ENCODE results near the gene RNU11. TPM values are rescaled to one million over a fixed set of nuclear protein-coding genes. Genes with fewer than 3 reads are reported as not detected.
"Not testable (repeated sequence)": the region's sequence is repeated elsewhere in the genome, so short reads cannot be mapped to it uniquely, and the experiment has no call there.

RNU11 gene
- total and polyA plus RNA-seq, 12 donors: not detected

DNA sequence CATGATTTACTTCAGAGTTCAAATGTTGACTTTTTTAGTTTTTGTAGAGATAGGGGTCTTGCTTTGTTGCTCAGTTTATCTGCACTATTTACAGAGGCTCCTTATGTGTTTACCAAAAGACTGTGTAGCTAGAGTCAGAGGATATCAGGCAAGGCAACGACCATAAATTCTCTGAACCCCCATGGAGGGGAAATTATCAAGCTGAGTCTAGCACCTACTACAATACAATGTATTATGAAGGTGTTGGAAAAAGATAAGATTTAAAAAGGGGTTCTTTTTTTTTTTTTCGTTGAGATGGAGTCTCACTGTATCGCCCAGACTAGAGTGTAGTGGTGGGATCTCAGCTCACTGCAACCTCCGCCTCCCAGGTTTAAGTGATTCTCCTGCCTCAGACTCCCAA lies 36.5 kb downstream of the RNU11 start:
- intact Hi-C loops (cut with DNase I): no loop called here
- peaks cover 0 to 83% (median 6%) of the 10 kb centered on the region in 9 donors for H3K36me3 ChIP-seq

GRCh38 chr1:28691627-28692026 lies 43.2 kb downstream of the RNU11 start:
- H3K4me3 ChIP-seq; H3K9me3 ChIP-seq; H3K4me1 ChIP-seq; DNase-seq; ATAC-seq; H3K27ac ChIP-seq; H3K27me3 ChIP-seq; intact Hi-C loops (cut with DNase I): not testable (repeated sequence)
- H3K36me3 ChIP-seq: peaks cover 0 to 88% (median 22%) of the 10 kb centered on the region in 9 donors
- WGBS, 2 donors: 93 to 94% methylated on average over 1 of the region's 1 CpG

More for the DNA sequence above, 36.5 kb downstream of the RNU11 start:
- Histone ChIP-seq H3K4me3 (no peak overlapping the region), H3K4me1 (no peaks in the 10 kb centered on the region), H3K27me3 (no peaks in the 10 kb centered on the region), H3K27ac (no peak overlapping the region), H3K9me3 (no peaks in the 10 kb centered on the region)
- TF ChIP-seq, protein P1, sequence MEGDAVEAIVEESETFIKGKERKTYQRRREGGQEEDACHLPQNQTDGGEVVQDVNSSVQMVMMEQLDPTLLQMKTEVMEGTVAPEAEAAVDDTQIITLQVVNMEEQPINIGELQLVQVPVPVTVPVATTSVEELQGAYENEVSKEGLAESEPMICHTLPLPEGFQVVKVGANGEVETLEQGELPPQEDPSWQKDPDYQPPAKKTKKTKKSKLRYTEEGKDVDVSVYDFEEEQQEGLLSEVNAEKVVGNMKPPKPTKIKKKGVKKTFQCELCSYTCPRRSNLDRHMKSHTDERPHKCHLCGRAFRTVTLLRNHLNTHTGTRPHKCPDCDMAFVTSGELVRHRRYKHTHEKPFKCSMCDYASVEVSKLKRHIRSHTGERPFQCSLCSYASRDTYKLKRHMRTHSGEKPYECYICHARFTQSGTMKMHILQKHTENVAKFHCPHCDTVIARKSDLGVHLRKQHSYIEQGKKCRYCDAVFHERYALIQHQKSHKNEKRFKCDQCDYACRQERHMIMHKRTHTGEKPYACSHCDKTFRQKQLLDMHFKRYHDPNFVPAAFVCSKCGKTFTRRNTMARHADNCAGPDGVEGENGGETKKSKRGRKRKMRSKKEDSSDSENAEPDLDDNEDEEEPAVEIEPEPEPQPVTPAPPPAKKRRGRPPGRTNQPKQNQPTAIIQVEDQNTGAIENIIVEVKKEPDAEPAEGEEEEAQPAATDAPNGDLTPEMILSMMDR (IDR thresholded peaks at IDR 0.05): no peak
- no peak for DNase-seq
- no peak for ATAC-seq
- WGBS, 2 donors: 85 to 89% methylated on average over 4 of the region's 4 CpGs

Other genes starting within 250 kb of the RNU11 start
- 10 to 100 TPM in 1 of 10 donors, 1 to 10 TPM in 9; 2.3 to 17.8 (median 3.9) TPM for gene RCC1, start 142.6 kb upstream of the RNU11 start, total RNA-seq
- 10 to 100 TPM in 1 of 2 donors, 1 to 10 TPM in 1; 3.8 to 15.3 TPM for gene RCC1, start 142.6 kb upstream of the RNU11 start, polyA plus RNA-seq
- gene TRNAU1AP, start 95.5 kb upstream of the RNU11 start, total RNA-seq: 10 to 100 TPM; 13.1 to 21.2 (median 15.2) TPM
- 10 to 100 TPM; 17.3 to 21.4 TPM for gene TRNAU1AP, start 95.5 kb upstream of the RNU11 start, polyA plus RNA-seq
- 1 to 10 TPM in 3 of 10 donors, under 1 TPM in 7; 0.17 to 3.4 (median 0.50) TPM for gene RAB42, start 56.3 kb upstream of the RNU11 start, total RNA-seq
- under 1 TPM; 0.57 to 0.59 TPM for gene RAB42, start 56.3 kb upstream of the RNU11 start, polyA plus RNA-seq
- gene TAF12, start 5.5 kb upstream of the RNU11 start, total RNA-seq: 10 to 100 TPM; 17.2 to 27.4 (median 19.4) TPM
- 10 to 100 TPM; 29.6 to 41.6 TPM for gene TAF12, start 5.5 kb upstream of the RNU11 start, polyA plus RNA-seq
- 1 to 10 TPM; 5.1 to 7.4 (median 6.4) TPM for gene GMEB1, start 20.2 kb downstream of the RNU11 start, total RNA-seq
- 1 to 10 TPM; 2.0 to 3.7 TPM for gene GMEB1, start 20.2 kb downstream of the RNU11 start, polyA plus RNA-seq
- gene YTHDF2, start 88.3 kb downstream of the RNU11 start, total RNA-seq: 10 to 100 TPM; 31.2 to 57.1 (median 44.6) TPM
- gene YTHDF2, start 88.3 kb downstream of the RNU11 start, polyA plus RNA-seq: 10 to 100 TPM; 22.6 to 22.9 TPM
- under 1 TPM in 2 of 10 donors, not detected in 8; 0.02 to 0.04 TPM for gene OPRD1, start 163.6 kb downstream of the RNU11 start, total RNA-seq
- gene OPRD1, start 163.6 kb downstream of the RNU11 start, polyA plus RNA-seq: not detected